ENCODE results near the gene GFRA1. TPM values are rescaled to one million over a fixed set of nuclear protein-coding genes. Genes with fewer than 3 reads are reported as not detected.

GFRA1 gene
- total RNA-seq, 4 donors from 2014 or later, result 6.2 to 44.5 (median 13.4) TPM

DNA sequence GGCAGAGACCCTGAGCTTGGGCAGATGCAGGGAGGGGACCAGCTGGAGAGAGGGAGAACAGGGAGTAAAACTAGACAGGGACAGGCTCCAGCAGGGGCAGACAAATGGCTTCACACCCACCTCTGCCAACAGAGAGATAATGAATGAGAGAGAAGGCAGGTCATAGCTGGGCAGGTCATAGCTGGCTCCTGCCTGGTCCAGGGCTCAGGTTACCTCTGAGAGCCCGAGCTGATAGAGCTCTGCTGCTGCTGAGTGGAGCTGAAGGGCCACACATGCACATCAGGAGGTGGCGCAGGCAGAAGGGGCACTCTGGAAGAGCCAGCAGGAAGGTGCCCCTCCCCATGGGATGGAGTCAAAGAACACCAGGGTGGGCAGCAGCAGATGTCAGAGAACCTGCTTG is 154.2 kb downstream of the GFRA1 start:
- TF ChIP-seq, protein P1, sequence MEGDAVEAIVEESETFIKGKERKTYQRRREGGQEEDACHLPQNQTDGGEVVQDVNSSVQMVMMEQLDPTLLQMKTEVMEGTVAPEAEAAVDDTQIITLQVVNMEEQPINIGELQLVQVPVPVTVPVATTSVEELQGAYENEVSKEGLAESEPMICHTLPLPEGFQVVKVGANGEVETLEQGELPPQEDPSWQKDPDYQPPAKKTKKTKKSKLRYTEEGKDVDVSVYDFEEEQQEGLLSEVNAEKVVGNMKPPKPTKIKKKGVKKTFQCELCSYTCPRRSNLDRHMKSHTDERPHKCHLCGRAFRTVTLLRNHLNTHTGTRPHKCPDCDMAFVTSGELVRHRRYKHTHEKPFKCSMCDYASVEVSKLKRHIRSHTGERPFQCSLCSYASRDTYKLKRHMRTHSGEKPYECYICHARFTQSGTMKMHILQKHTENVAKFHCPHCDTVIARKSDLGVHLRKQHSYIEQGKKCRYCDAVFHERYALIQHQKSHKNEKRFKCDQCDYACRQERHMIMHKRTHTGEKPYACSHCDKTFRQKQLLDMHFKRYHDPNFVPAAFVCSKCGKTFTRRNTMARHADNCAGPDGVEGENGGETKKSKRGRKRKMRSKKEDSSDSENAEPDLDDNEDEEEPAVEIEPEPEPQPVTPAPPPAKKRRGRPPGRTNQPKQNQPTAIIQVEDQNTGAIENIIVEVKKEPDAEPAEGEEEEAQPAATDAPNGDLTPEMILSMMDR (IDR thresholded peaks at IDR 0.05), result no peak
- TF ChIP-seq POLR2A (IDR thresholded peaks at IDR 0.05), result no peak
- intact Hi-C loops (cut with DNase I; ENCODE audit: low total_unique reads), result no loop called here
- H3K4me3 ChIP-seq (ENCODE audit: low read depth, poor library complexity, severe bottlenecking), result no peak overlapping the region
- no peak for DNase-seq (ENCODE audit: low spot score in 2 of 2)
- WGBS, 2 donors, result 74 to 75% methylated on average over 2 of the region's 2 CpGs

DNA sequence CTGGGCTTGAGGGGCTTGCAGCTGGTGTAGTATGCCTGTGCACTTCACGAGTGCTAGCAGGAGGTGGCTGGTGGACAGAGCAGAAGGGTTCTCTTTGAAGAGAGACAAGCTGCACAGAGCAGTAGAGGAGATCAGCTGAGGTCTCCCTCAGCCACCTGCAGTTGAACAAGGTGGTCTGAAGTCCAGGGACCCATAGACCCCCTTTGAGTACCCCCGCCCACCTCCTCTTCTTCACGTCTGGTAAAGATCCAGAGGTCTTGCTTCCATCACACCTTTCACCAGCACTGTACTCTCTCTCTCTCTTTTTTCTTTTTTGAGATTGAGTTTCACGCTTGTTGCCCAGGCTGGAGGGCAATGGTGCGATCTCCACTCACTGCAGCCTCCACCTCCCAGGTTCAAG is 157.2 kb downstream of the GFRA1 start:
- intact Hi-C loops (cut with DNase I; ENCODE audit: low total_unique reads), result no loop called here
- DNase-seq (ENCODE audit: low spot score in 2 of 2), result peak in 1 of 2 donors; percentile 34
- WGBS, 2 donors, result 81 to 89% methylated on average over 5 of the region's 5 CpGs
- H3K4me3 ChIP-seq (ENCODE audit: low read depth, poor library complexity, severe bottlenecking), result no peak overlapping the region
- no peak for TF ChIP-seq POLR2A (IDR thresholded peaks at IDR 0.05)
- TF ChIP-seq, protein P1 (IDR thresholded peaks at IDR 0.05), result no peak

DNA sequence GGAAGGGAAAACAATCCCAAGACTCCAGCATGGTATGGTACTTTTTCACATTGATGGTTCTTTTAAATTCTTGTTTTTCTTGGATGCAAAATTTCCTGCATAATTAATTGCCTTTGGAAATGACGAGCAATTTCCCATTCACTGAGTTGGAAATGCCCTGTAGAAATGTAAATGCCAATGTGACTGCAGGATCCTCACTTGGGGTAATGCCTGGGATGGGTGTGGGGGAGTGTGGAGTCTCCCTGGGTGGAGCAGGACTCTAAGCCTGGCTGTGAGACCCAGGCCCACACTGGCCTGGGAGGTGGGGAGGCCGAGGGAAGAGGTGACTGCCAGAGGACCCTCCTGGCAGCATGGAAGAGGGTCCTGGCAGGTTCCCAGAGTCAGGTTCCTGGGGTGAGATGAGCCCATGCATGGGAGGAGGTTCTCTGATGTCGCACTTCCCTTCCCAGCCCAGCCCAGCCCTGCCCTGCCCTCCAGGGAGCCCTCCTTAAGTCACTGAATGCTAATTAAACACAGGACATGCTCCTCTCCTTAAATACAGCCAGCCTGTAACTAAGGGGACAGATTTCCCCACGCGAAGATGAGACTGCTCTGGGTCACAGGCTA is 157.9 kb downstream of the GFRA1 start:
- peak in 1 of 2 donors; percentile 46 for DNase-seq (ENCODE audit: low spot score in 2 of 2)
- H3K4me3 ChIP-seq (ENCODE audit: low read depth, poor library complexity, severe bottlenecking), result no peak overlapping the region
- TF ChIP-seq, protein P1 (IDR thresholded peaks at IDR 0.05), result no peak
- TF ChIP-seq POLR2A (IDR thresholded peaks at IDR 0.05), result no peak
- intact Hi-C loops (cut with DNase I; ENCODE audit: low total_unique reads), result no loop called here
- WGBS, 2 donors, result 17 to 24% methylated on average over 5 of the region's 5 CpGs

DNA sequence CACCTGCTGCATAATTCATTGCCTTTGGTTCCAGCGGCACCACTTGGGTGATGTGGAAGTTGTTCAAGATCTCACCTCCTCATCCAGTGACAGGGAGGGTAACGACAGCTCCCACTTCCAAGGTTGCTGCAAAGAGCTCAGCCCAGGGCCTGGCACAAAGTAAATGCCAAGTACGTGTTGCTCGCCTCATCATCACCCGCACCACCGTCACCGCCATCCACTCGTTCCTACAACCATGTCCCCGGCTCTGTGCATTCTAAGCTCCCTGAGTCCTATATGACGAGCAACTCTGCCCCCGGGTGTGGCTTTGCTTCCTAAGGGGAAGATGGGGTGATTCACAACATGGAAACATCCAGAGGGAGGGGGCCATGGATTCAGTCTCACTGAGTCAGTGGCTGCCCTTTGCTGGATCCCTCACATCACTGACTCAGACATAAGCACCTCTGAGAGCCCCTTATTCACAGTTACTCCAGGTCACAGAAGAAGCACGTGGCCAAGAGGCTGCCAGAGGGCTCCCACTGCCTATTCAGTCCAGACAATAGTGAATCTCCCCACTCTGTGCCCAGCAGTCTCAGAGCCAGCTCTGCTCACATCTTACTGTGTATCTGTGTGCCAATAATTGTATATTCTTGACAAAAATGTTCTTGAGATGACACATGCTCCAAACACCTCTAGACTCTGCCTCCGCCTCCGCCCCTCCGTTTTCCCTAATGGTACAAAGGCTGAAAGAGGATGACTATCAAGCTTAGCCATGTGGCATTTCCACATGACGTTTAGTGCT is 159.1 kb downstream of the GFRA1 start:
- no peak overlapping the region for H3K4me3 ChIP-seq (ENCODE audit: low read depth, poor library complexity, severe bottlenecking)
- no peak for TF ChIP-seq POLR2A (IDR thresholded peaks at IDR 0.05)
- TF ChIP-seq, protein P1 (IDR thresholded peaks at IDR 0.05), result no peak
- intact Hi-C loops (cut with DNase I; ENCODE audit: low total_unique reads), result no loop called here
- DNase-seq (ENCODE audit: low spot score in 2 of 2), result peak in 1 of 2 donors; percentile 83
- WGBS, 2 donors, result 85 to 89% methylated on average over 16 of the region's 16 CpGs

DNA sequence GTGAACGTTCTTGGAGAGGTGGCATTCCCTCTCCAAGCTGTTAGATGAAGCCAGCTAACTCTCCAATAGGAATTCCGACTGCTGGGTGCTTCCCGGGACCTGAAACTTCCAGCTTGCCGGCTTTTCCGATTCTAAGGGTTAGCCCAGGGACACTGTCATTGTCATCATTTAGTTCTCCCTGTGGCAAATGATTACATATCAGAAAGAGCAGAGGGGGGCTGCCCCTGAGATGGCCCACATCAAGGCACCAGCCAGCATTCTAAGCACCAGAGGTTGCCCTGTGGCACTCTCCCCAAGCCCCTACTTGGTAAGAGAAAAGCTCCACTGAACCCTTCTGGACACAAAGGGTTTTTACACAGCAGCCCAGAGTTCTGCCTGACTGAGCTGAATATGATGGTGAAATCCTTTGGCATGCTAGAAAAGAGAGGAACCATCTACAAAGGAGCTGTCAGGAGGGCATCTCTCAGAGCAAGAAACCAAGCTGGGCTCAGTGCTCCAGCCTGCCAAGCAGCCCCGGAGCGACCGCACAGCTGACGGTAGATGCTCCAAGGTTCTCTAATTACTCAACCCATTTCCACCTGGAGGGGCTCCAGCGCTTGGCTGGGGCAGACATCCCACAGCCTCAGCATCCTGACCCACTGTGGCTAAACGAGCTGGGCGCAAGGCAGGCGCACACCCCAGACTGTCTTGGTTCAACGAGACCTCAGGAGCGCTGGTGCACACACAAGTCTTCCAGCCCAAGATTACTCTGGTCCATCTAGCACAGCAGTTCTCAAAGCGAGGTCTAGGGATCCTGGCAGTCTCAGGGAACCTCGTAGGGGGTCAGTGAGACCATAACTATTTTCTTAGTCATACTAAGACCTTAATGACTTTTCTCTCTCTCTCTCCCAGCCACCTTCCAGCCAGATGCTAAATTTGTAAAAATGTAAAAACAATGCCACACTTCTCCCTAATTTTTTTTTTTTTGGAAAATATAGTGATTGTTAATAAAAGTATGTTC is 160.5 kb downstream of the GFRA1 start:
- intact Hi-C loops (cut with DNase I; ENCODE audit: low total_unique reads), result no loop called here
- TF ChIP-seq, protein P1 (IDR thresholded peaks at IDR 0.05), result no peak
- TF ChIP-seq POLR2A (IDR thresholded peaks at IDR 0.05), result no peak
- H3K4me3 ChIP-seq (ENCODE audit: low read depth, poor library complexity, severe bottlenecking), result no peak overlapping the region
- DNase-seq (ENCODE audit: low spot score in 2 of 2), result peak in 1 of 2 donors; percentile 68
- WGBS, 2 donors, result 79 to 82% methylated on average over 17 of the region's 17 CpGs

Measured in lower leg skin (tissue), 4 donors.